ENCODE measurements around the gene PGGHG.

PGGHG gene

DNA sequence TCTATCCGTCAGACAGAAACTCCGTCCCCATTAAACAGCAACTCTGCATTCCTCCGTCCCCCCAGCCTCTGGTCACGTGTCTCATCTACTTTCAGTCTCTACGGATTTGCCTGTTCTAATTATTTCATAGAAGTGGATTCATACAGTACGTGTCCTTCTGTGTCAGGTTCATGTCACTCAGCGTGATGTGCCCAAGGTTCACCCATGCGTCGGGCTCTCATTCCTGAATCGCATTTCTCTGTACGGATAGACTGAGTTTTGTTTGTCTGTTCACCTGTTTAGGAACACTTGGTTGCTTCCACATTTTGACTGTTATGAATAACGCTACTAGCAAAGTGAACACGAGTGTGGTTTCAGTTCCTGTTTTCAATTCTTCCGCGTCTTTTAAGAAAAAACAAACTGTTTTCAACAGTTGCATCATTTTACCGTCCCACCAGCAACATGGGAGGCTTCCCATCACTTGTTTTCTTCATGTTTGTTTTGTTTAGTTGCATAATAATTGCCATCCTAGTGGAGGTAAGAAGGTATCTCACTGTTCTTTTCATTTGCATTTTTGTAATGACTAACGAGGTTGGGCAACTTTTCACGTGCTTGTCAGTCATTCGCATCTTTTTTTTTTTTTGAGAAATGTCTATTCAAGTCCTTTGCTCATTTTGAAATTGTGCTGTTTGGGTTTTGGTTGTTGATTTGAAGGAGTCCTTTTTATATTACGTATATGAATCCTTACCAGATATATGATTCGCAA lies 19.6 kb upstream of the PGGHG start:
- TF ChIP-seq, protein P1, sequence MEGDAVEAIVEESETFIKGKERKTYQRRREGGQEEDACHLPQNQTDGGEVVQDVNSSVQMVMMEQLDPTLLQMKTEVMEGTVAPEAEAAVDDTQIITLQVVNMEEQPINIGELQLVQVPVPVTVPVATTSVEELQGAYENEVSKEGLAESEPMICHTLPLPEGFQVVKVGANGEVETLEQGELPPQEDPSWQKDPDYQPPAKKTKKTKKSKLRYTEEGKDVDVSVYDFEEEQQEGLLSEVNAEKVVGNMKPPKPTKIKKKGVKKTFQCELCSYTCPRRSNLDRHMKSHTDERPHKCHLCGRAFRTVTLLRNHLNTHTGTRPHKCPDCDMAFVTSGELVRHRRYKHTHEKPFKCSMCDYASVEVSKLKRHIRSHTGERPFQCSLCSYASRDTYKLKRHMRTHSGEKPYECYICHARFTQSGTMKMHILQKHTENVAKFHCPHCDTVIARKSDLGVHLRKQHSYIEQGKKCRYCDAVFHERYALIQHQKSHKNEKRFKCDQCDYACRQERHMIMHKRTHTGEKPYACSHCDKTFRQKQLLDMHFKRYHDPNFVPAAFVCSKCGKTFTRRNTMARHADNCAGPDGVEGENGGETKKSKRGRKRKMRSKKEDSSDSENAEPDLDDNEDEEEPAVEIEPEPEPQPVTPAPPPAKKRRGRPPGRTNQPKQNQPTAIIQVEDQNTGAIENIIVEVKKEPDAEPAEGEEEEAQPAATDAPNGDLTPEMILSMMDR (IDR thresholded peaks at IDR 0.05) = no peak
- no peak for TF ChIP-seq ZFX (IDR thresholded peaks at IDR 0.05; ENCODE audit: borderline replicate concordance)
- H3K27ac ChIP-seq = peak overlapping the region; percentile 73

DNA sequence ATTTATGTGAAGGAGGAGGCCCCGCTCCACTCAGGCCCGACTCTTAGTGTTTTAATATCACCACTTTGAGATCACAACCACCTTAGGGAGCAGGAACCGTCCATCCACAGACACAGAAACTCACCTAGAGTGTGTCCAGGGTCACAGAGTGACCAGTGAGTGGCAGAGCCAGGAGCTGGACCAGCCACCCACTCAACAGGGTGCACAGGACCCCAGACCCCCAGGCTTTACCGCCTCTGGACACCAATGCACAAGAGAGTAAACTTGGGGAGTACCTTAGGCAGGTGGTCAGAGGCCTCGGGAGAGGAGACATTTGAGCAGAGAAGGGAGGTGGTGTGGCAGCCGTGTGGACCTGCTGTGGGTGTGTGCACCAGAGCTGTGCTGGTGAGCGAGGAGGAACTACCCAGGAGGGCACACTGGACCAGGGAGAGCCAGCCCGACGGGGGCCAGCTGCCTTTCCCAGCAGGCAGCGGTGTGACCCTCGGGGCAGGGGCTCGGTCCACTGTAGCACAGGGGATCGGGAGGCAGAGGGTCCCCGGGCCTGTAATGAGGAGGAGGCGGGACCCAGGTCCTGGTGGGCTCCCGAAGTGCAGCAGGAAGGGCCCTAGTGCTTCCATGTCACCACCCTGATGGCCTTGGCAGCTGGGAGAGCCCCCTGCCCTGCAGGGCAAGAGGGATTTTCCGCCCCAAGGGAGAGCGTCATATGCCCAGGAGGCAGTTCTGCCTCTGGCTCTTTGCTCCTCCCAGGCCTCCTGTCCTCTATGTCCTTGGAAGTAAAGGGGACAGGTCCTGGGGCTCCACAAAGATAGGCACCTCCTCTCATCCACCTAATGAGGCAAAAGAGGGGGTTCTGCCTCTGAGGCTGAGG lies 18.2 kb upstream of the PGGHG start:
- TF ChIP-seq, protein P1 (IDR thresholded peaks at IDR 0.05) = no peak

DNA sequence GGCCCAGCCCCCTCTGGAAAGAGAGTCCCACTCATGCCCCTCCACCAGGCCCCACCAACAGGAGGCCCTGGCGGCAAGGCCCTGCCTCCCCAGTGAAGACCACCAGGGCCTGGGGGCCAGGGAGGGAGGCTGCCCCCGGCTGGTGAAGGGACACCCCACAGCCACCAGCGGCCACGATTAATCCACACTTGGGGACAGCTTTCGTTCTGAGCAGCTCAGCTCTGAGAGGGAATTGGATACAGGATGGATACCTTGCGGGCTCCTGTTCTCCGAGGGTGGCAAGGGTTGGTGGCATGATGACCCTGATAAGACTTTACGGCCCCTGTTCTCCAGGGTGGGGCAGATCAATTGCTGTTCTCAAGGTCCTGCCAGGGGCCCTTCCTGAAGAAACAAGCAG lies 17.6 kb upstream of the PGGHG start:
- TF ChIP-seq, protein P1 (IDR thresholded peaks at IDR 0.05) = no peak
- TF ChIP-seq ZFX (IDR thresholded peaks at IDR 0.05; ENCODE audit: borderline replicate concordance) = no peak
- no peak overlapping the region for H3K27ac ChIP-seq

More for the DNA sequence above, 18.2 kb upstream of the PGGHG start:
- no peak overlapping the region for H3K27ac ChIP-seq

DNA sequence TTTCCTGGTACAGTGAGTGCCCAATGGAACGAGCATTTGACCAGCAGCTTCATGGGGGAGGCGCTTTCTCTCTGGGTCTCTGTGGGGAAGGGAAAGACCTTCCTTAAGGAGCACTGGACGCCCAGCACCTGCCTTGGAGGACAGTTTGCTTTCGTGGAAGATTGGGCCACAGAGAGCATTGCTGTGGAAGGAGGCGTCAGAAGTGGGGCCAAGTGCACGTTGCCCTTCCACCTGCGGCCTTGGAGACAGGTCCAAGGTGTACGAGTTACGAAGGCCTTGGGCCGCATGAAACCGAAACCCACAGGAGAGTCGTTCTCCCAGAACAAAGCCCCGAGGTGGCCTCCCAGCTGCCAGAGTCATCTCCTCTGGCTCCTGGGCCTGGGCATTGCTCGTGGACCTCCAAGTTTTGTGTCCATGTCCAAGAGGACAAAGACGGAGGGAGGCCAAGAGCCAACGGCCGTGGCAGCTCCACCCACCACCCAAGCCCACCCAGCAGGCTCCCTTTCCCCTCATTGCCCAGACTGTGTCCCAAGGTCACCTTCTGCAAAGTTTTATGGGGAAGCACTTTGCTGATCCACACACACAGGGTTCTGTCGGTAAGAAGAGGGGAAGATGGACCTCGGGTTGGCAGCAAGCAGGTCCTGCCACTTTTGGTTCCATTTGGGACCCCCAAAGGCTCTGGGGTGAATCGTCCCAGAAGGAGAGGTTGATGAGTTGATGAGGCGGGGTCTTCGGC lies 16.6 kb upstream of the PGGHG start:
- no peak overlapping the region for H3K27ac ChIP-seq
- TF ChIP-seq ZFX (IDR thresholded peaks at IDR 0.05; ENCODE audit: borderline replicate concordance) = no peak
- TF ChIP-seq, protein P1 (IDR thresholded peaks at IDR 0.05) = no peak

DNA sequence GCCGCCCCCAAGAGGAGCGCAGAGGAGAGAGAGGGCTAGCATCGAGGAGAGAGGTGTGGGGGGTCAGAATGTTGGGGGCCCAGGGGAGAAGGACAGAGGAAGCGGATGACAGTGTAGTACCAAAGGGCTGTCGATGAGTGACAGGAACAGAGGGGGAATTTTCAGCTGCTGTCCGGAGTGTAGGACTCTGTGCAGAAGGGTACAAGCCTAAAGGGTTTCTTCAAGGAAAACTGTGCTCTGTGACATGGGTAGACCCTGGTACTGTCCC lies 16.1 kb upstream of the PGGHG start:
- TF ChIP-seq, protein P1 (IDR thresholded peaks at IDR 0.05) = no peak
- TF ChIP-seq ZFX (IDR thresholded peaks at IDR 0.05; ENCODE audit: borderline replicate concordance) = no peak
- no peak overlapping the region for H3K27ac ChIP-seq

DNA sequence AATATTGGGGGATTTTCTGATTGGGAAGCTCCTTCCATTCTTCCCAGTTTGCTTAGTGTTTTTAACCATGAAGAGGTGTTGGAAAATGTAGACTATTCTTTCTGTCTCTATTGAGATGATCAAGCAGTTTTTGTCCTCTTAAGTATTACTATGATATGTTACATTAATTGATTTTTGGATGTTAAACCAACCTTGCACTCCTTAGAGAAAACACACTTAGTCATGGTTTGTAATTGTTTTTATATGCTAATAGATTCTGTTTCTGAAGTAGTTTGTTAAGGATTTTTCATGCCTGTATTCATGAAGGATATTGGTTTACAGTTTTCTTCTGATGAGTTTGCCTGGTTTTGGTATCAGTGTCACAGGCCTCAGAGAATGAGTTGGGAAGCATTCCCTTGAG lies 12.7 kb upstream of the PGGHG start:
- no peak for TF ChIP-seq ZFX (IDR thresholded peaks at IDR 0.05; ENCODE audit: borderline replicate concordance)
- TF ChIP-seq, protein P1 (IDR thresholded peaks at IDR 0.05) = no peak
- no peak overlapping the region for H3K27ac ChIP-seq

All from 22Rv1 (cell line).